ENCODE results near the gene FSTL3.

FSTL3 gene

GRCh38 chr19:645912-646778, 30.0 kb upstream of the FSTL3 start:
- DNase-seq, result no peak

DNA sequence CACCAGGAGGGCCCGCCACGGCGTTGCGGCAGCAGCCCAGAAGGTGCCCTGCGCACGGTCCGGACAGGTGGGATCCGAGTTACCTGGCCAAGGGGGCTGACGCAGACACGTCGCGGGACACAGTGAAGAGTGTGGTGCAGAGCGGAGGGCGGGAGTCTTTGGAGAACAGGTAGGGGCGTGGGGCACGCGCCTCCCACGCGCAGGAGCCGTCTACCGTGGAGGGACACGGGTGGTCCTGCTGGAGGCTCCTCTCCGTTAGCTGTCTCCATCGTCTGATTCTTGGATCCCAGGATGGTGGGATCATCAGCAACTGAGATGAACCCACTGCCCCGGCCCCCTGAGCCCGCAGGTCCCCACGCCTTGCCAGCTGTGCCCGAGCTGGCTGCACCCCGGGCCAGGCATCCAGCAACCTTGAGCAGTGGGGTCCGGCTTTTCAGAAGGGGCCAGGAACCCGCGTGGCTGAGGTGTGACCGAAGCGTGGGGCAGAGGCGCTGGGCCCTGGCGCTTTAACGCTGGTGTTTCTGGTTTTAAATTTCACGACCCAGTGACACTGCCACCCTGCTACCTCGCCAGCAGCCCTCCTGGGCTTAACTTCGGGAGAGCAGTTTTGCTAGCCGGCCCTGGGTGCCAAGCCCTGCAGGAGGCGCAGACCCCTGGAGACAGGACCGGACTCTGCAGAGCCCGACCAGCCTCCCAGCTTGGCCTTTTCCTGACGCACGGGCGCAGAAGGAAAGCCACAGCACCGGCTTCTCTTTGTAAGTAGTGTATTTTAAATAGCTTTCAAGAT, 29.2 kb upstream of the FSTL3 start:
- DNase-seq, result no peak

DNA sequence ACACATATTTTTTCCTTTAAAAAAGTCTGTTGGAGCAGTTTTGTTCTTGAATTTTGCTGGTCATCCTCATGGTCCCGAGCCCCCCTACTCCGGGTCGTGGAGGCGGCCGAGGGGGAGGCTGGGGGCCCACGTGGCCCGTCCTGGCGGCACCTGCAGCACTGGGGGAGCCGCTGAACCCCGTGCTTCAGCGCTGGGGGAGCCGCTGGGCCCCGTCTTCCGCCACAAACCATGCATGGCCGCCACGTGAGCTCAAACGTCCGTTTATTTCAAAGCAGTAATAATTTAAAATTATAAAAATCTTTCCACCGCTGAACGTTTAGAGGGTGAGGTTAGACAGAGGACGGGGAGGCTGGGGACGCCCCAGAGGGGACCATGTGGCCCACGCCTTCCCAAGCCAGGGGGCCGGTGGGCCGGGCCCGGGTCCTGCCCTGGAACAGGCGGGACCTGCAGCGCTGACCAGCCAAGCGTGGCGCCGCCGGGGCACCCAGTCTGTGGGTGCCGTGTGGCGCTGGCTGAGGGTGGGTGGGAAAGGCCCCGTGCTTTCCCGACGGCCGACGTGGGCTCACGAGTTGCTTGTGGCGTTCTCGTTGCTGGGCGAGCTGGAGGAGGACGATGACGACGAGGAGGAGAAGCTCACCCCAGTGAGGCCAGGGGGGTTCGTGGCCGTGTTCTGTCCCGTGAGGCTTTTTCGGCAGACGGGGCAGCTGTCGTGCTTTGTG, 28.5 kb upstream of the FSTL3 start:
- DNase-seq, result no peak

DNA sequence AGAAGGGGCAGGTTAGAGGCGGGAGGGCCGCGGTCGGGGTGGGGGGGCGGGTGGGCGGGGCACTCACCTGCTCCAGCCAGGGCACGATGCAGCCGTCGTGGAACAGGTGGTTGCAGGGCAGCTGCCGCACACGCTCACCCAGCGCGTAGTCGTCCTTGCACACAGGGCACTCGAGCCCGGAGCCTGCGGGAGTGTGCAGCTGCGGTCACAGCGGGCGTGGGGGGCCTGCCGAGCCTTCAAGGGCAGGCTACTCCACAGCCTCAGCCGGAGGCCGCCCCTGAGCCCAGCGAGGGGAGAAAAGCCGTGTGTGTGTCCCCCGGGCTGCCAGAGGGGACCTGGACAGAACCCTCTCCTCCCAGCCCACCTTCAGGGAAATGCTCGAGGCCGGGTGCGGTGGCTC, 27.9 kb upstream of the FSTL3 start:
- DNase-seq, result no peak

DNA sequence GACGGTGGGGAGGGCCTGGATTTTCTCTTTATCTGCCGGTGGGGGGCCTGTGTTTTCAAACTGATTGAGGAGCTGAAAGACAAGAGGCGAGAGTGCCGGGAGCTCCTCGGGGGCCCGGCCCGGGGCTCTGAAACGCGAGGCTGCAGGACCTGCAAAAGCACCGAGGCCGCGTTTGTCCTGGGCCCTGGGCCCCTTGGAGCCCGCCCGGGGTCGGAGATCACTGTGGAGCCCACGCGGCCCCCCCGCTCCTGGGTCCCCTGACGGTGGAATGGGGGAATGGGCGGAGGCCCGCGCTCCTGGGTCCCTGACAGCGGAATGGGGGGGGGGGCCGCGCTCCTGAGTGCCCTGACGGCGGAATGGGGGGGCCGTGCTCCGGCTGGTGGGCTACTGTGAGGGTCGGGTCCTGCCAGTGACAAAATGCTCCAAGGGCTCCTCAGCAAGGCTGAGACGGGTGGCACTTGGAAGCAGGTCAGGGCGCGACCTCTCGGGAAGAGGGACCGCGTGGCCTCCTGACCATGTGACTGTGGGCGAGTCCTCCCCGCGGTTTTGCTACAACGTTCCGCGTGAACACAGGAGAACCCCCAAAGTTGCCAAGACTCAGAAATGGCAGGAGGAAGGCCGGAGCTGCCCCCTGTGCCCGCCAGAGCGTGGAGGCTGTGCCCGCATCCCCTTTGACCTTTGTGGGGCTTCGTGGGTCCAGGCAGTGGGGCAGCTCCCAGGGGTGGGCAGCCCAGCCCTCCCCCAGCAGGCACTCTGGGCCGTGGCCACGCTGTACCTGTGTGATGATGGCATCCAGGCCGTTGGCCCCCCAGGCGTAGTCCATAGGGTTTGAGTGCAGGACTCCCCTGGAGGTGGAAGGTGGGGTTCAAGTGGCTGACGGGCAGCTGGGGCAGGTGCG, 27.0 kb upstream of the FSTL3 start:
- DNase-seq, result no peak

DNA sequence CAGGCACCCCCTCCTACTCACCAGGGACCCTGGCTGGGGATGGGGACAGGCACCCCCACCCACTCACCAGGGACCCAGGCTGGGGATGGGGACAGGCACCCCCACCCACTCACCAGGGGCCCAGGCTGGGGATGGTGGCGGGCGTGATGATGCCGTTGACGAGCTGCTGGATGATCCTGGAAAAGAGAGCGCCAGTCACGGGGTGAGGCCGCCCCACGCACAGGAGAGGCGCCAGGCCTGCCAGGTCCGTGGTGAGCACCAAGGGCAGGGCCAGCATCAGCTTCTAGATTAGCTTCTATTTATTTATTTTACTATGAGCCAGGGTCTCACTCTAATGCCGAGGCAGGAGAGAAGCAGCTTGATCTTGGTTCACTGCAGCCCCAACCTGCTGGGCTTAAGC, 26.1 kb upstream of the FSTL3 start:
- DNase-seq, result no peak

- no peak for DNase-seq
Observed at GRCh38 chr19:651114-651818, 24.9 kb upstream of the FSTL3 start.

DNA sequence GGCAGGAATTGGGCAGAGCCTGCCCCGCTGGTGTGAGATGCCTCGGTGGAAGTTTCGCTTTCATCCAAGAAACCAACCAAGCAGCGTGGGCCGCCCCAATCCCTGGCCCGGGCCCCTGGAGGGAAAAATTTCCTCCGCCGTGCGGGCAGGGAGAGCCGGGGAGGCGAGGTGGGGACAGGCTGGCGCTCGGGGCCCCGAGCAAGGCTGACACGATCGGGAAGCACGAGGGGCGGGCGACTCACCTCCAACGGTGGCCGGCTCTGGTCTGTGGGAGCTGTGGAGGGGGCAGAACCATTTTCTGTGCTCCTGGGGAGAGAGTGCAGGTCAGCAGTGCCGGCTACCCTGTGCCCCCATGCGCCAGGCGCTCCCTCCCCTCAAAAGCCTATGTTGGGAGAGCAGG, 24.2 kb upstream of the FSTL3 start:
- DNase-seq, result no peak

DNA sequence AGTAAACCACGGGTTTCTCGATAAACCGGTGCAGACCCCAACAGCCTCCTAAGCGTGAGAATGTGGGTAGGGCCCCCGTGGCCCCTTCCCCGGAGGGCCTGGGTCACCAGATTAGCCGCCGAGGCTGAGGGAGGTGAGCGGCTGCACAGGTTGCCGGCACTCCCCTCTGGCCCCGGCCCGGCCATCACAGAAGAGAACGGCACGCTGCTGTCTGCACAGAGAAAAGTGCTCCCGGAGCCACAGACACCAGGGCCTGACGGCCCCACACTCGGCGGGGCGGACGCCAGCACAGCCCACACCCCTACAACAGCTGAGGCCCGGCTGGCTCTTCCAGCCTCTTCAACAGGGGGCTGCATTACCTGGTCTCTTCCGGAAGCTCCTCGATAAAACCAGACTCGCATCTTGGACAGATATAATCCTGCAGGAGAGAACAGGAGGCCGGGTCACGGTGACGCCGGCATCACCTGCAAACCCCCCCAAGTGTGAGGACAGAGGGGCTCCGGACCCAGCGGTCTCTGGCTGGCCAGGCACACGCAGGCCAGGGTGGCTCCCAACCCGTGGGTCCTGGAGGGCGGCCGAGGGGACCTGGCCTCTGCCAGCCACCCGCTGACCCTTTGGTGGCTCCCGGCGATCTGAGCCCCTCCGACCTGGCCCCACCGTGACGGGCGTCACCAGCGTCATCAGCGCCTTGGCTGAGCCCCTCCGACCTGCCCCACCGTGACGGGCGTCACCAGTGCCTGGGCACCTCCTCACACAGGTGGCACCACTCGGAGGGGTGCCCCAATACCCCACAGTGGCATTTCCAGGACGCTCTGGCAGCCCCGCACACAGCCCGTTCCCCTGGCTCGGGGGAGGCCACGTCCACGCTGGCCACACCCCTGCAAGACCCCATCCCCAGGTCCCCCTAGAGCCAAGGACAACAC, 23.5 kb upstream of the FSTL3 start:
- DNase-seq, result no peak

DNA sequence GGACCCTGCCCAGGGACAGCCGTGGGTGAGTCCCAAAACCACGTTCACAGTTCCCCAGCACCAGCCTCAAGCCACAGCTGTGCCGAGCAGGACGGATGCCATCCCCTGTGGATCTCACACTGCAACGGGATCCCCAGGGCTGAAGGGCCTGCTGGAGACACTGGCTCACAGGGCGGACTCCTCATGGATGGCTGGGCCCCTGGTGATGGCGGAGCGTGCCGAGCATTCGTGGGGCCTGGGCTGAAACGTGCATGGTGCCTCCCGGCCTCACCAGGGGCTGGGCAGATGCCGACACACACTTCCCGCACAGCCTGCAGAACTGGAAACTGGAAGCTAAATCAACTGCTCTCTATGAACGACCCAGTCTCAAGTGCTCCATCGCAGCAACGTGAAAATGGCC, 22.8 kb upstream of the FSTL3 start:
- DNase-seq, result no peak

DNA sequence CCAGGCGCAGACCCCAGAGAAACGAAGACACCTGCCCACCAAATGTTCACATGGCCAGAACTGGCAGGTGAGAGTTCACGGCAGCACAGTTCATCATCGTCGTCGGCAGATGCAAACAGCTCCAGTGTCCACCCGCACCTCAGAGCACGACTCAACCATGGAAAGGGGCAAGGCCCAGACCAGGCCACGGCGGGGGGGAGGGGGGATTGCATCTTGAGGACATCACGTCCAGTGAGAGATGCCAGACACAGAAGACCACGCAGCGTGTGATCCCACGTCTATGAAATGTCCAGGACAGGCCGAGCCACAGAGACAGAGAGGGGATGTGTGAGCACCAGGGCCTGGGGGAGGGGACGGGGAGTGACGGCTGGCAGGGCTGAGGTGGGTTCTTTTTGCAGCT, 20.5 kb upstream of the FSTL3 start:
- DNase-seq, result no peak

DNA sequence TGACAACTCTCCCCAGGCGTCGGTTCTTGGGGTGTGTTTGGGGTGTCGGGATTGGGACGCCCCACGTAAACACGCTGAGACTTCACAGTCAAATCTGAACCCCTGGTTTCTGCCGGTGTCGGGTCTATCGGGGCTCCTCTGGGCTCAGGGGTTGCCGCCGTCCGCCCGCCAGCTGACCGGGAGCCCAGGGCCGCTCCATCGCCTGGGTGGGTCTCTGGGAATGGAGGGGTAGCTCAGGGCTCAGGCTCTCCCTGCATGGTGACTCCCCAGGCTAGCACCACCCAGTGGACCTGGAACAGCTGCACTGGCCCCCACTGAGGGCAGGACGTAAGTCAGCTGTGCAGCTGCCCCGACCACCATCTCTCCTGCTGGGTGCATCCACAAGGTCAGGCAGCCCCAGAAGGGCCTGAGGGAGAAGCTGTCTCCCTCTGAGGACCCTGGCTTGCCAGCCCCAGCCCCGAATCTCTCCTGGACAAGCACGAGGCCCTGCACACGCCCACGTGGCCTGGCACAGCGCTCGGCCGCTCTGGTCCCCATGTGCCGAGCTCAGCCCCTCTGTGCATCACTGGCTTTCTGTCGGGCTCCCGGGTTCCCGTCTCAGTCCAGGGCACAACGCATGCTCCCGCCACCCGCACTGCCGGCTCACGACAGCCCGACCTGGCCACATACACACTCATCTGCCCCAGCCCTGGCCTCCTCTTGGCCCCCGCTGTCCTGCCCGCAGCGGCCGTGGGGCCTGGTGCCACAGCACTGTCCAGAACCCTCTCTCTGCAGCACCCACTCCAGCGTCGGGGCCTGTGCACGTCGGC, 19.2 kb upstream of the FSTL3 start:
- no peak for DNase-seq

DNA sequence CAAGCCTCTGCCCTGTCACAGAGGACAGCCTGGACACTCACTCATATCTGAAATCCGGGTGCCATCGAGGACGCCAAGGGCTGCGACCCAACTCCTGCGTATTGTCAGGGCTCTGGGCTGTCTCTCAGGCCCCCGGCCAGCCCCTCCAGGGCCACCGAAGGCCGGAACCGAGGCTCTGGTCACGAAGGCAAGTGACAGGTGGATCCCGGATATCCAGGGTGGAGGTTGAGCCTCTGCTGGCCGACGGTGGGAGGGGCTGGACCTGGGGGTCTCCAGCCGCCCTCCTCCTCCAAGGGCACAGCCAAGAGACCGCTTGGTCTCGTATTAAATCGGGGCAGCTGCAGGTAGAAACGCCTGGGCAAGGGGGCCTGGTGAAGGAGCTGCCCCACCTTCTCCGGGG, 18.6 kb upstream of the FSTL3 start:
- DNase-seq, result no peak

GRCh38 chr19:658059-658839, 17.9 kb upstream of the FSTL3 start:
- no peak for DNase-seq

GRCh38 chr19:658916-659839, 17.0 kb upstream of the FSTL3 start:
- no peak for DNase-seq

DNA sequence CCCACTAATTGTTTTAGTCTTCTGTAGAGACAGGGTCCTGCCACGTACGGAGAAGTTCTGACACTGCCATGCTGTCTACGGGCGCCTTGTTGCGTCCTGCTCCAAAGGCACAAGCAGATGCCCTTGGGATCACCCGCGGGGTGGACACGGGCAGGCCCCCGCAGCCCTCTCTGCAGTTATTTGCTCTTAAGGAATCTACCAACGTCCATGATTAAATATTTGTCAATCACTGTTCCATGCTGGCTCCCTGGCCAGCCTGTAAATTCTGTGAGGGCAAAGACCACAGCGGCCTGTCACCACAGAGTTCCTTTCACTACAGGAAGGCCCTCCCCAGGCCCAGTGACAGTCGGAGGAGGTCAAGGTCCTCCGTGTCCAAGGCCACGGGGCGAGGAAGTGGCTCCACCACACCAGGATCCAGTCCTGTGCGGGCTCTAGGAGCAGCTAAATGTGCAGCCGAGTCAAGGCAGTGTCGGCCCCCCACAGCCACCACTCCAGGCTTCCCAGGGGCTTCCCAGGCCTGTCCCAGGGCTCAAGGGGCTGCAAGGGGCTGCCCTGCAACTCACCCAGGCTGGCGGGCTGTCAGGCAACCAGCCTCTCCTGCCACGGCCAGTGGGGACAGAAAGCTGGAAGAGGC, 15.3 kb upstream of the FSTL3 start:
- no peak for DNase-seq

Measured in hematopoietic multipotent progenitor cell treated with erythropoietin and hydrocortisone succinate and interleukin-3 and kit ligand, for 4 days (in vitro differentiated cells).